Measurements from ENCODE around the gene CD300LF.

The CD300LF gene

GRCh38 chr17:74740641-74741387 lies 28.1 kb upstream of the CD300LF start:
- Mint-ChIP-seq H3K9me3 (no peaks in the 10 kb centered on the region), H3K27me3 (peaks cover 4% of the 10 kb centered on the region), H3K4me3 (no peak overlapping the region), H3K27ac (peak overlapping the region; percentile 45), H3K4me1 (ENCODE audit: low read depth) (peaks cover 80% of the 10 kb centered on the region), H3K36me3 (ENCODE audit: low read depth) (no peaks in the 10 kb centered on the region)
- no peak for DNase-seq

GRCh38 chr17:74740173-74740572 lies 27.4 kb upstream of the CD300LF start:
- peaks cover 80% of the 10 kb centered on the region for H3K4me1 Mint-ChIP-seq (ENCODE audit: low read depth)

GRCh38 chr17:74739227-74739831 lies 26.6 kb upstream of the CD300LF start:
- Mint-ChIP-seq H3K36me3 (ENCODE audit: low read depth) (no peaks in the 10 kb centered on the region), H3K4me3 (peak overlapping the region; percentile 28), H3K9me3 (no peaks in the 10 kb centered on the region), H3K4me1 (ENCODE audit: low read depth) (peaks cover 73% of the 10 kb centered on the region), H3K27ac (peak overlapping the region; percentile 82), H3K27me3 (peaks cover 4% of the 10 kb centered on the region)
- DNase-seq, result no peak

More at GRCh38 chr17:74740173-74740572, 27.4 kb upstream of the CD300LF start:
- H3K27ac Mint-ChIP-seq, result peak overlapping the region; percentile 45
- DNase-seq, result no peak
- H3K36me3 Mint-ChIP-seq (ENCODE audit: low read depth), result no peaks in the 10 kb centered on the region
- no peak overlapping the region for H3K4me3 Mint-ChIP-seq
- peaks cover 4% of the 10 kb centered on the region for H3K27me3 Mint-ChIP-seq
- no peaks in the 10 kb centered on the region for H3K9me3 Mint-ChIP-seq

GRCh38 chr17:74738051-74738996 lies 25.6 kb upstream of the CD300LF start:
- H3K4me3 Mint-ChIP-seq, result peak overlapping the region; percentile 72
- peaks cover 63% of the 10 kb centered on the region for H3K4me1 Mint-ChIP-seq (ENCODE audit: low read depth)
- peaks cover 4% of the 10 kb centered on the region for H3K27me3 Mint-ChIP-seq
- H3K36me3 Mint-ChIP-seq (ENCODE audit: low read depth), result no peaks in the 10 kb centered on the region
- H3K9me3 Mint-ChIP-seq, result no peaks in the 10 kb centered on the region
- H3K27ac Mint-ChIP-seq, result peak overlapping the region; percentile 82
- peak; percentile 81 for DNase-seq

- peak overlapping the region; percentile 82 for H3K27ac Mint-ChIP-seq
- DNase-seq, result peak; percentile 64
- peak overlapping the region; percentile 72 for H3K4me3 Mint-ChIP-seq
- no peaks in the 10 kb centered on the region for H3K9me3 Mint-ChIP-seq
- H3K36me3 Mint-ChIP-seq (ENCODE audit: low read depth), result no peaks in the 10 kb centered on the region
- H3K27me3 Mint-ChIP-seq, result peaks cover 4% of the 10 kb centered on the region
- peaks cover 55% of the 10 kb centered on the region for H3K4me1 Mint-ChIP-seq (ENCODE audit: low read depth)
Observed at GRCh38 chr17:74737299-74738050, 24.8 kb upstream of the CD300LF start.

GRCh38 chr17:74736513-74737298 lies 24.0 kb upstream of the CD300LF start, which contains the start of gene RAB37:
RAB37 (plus strand) TSS chr17:74737256; CDS start chr17:74737273, 17 bp downstream.
- Mint-ChIP-seq H3K9me3 (no peaks in the 10 kb centered on the region), H3K27me3 (peaks cover 4% of the 10 kb centered on the region), H3K4me1 (ENCODE audit: low read depth) (peaks cover 47% of the 10 kb centered on the region), H3K36me3 (ENCODE audit: low read depth) (no peaks in the 10 kb centered on the region), H3K27ac (peak within 1 kb of the TSS; percentile 82), H3K4me3 (peak within 1 kb of the TSS; percentile 72)
- peak; percentile 71 for DNase-seq

GRCh38 chr17:74734256-74734655 lies 21.5 kb upstream of the CD300LF start:
- Mint-ChIP-seq H3K4me3 (no peak overlapping the region), H3K36me3 (ENCODE audit: low read depth) (no peaks in the 10 kb centered on the region), H3K9me3 (no peaks in the 10 kb centered on the region), H3K27ac (no peak overlapping the region), H3K4me1 (ENCODE audit: low read depth) (peaks cover 42% of the 10 kb centered on the region), H3K27me3 (peaks cover 4% of the 10 kb centered on the region)
- DNase-seq, result no peak

- no peak overlapping the region for H3K4me3 Mint-ChIP-seq
- peaks cover 34% of the 10 kb centered on the region for H3K4me1 Mint-ChIP-seq (ENCODE audit: low read depth)
- no peak for DNase-seq
- H3K27ac Mint-ChIP-seq, result no peak overlapping the region
- H3K9me3 Mint-ChIP-seq, result no peaks in the 10 kb centered on the region
- no peaks in the 10 kb centered on the region for H3K36me3 Mint-ChIP-seq (ENCODE audit: low read depth)
- H3K27me3 Mint-ChIP-seq, result peaks cover 4% of the 10 kb centered on the region
Observed at GRCh38 chr17:74733365-74734122, 20.8 kb upstream of the CD300LF start.

GRCh38 chr17:74732042-74732867 lies 19.5 kb upstream of the CD300LF start:
- no peak for DNase-seq
- peaks cover 22% of the 10 kb centered on the region for H3K4me1 Mint-ChIP-seq (ENCODE audit: low read depth)
- H3K27me3 Mint-ChIP-seq, result peaks cover 4% of the 10 kb centered on the region
- no peaks in the 10 kb centered on the region for H3K36me3 Mint-ChIP-seq (ENCODE audit: low read depth)
- H3K9me3 Mint-ChIP-seq, result no peaks in the 10 kb centered on the region
- H3K4me3 Mint-ChIP-seq, result no peak overlapping the region
- H3K27ac Mint-ChIP-seq, result no peak overlapping the region

- Mint-ChIP-seq H3K4me3 (no peak overlapping the region), H3K27ac (no peak overlapping the region), H3K36me3 (ENCODE audit: low read depth) (no peaks in the 10 kb centered on the region), H3K9me3 (no peaks in the 10 kb centered on the region), H3K4me1 (ENCODE audit: low read depth) (peaks cover 18% of the 10 kb centered on the region), H3K27me3 (peaks cover 2% of the 10 kb centered on the region)
- no peak for DNase-seq
Observed at GRCh38 chr17:74731347-74731605, 18.6 kb upstream of the CD300LF start.

- no peak overlapping the region for H3K4me3 Mint-ChIP-seq
- peaks cover 17% of the 10 kb centered on the region for H3K4me1 Mint-ChIP-seq (ENCODE audit: low read depth)
- H3K27ac Mint-ChIP-seq, result no peak overlapping the region
- H3K9me3 Mint-ChIP-seq, result no peaks in the 10 kb centered on the region
- DNase-seq, result peak; percentile 56
- H3K36me3 Mint-ChIP-seq (ENCODE audit: low read depth), result no peaks in the 10 kb centered on the region
- H3K27me3 Mint-ChIP-seq, result no peaks in the 10 kb centered on the region
Observed at GRCh38 chr17:74730491-74731346, 18.0 kb upstream of the CD300LF start.

GRCh38 chr17:74729866-74730265 lies 17.1 kb upstream of the CD300LF start:
- Mint-ChIP-seq H3K4me3 (no peak overlapping the region), H3K36me3 (ENCODE audit: low read depth) (no peaks in the 10 kb centered on the region), H3K4me1 (ENCODE audit: low read depth) (peaks cover 17% of the 10 kb centered on the region), H3K27ac (no peak overlapping the region), H3K9me3 (no peaks in the 10 kb centered on the region), H3K27me3 (no peaks in the 10 kb centered on the region)
- no peak for DNase-seq

Data from activated T-cell treated with anti-CD3 and anti-CD28 coated beads, Interleukin-2, amount 50 U/mL, for 24 hours (primary cell).